Neuronal stem cell (in vitro differentiated cells): ENCODE measurements around the gene METTL27.

ENCODE experiments used
- DNase-seq: peaks from one replicate; pipeline ENCODE4 v3.0.0-alpha.2; 2013; ENCODE audit warnings: low spot score
- H2AFZ ChIP-seq: one replicate; pipeline ENCODE4 v1.6.1; 2013; ENCODE audit warnings: mild to moderate bottlenecking, low read length, inconsistent platforms
- H2AK5ac ChIP-seq: 2 replicates; pipeline ENCODE4 v1.6.1; 2013; ENCODE audit warnings: low read depth, mild to moderate bottlenecking, inconsistent platforms, low read length, moderate library complexity, mixed read lengths
- H2BK120ac ChIP-seq: 2 replicates; pipeline ENCODE4 v1.6.1; 2013; ENCODE audit warnings: low read depth, mild to moderate bottlenecking, inconsistent platforms, low read length, moderate library complexity, mixed read lengths
- H2BK12ac ChIP-seq: one replicate; pipeline ENCODE4 v1.6.1; 2013; ENCODE audit warnings: low read length, inconsistent platforms
- H2BK15ac ChIP-seq: 2 replicates; pipeline ENCODE4 v1.6.1; 2013; ENCODE audit warnings: mild to moderate bottlenecking, low read length, inconsistent platforms, mixed read lengths
- H2BK5ac ChIP-seq: one replicate; pipeline ENCODE4 v1.6.1; 2013; ENCODE audit warnings: inconsistent platforms, mild to moderate bottlenecking, low read length, moderate library complexity
- H3K14ac ChIP-seq: one replicate; pipeline ENCODE4 v1.6.1; 2013; ENCODE audit warnings: low read length, inconsistent platforms
- H3K18ac ChIP-seq: 2 replicates; pipeline ENCODE4 v1.6.1; 2013; ENCODE audit warnings: low read length, inconsistent platforms
- H3K23ac ChIP-seq: 2 replicates; pipeline ENCODE4 v1.6.1; 2013; ENCODE audit warnings: low read depth, mild to moderate bottlenecking, mixed read lengths, low read length, inconsistent platforms; ENCODE audit not compliant: poor library complexity
- H3K27ac ChIP-seq: replicated peaks from 3 replicates; pipeline ENCODE4 v1.5.1; 2013; ENCODE audit warnings: low read length, inconsistent platforms
- H3K27me3 ChIP-seq, 3 experiments: 2 replicates each; pipeline ENCODE4 v1.6.1; 2013; ENCODE audit warnings: low read length in 3 of 3, mild to moderate bottlenecking in 2 of 3, inconsistent platforms in 1 of 3, low read depth in 1 of 3, mixed read lengths in 1 of 3, moderate library complexity in 1 of 3; ENCODE audit not compliant: control insufficient read depth in 3 of 3, insufficient read depth in 3 of 3
- H3K36me3 ChIP-seq, 2 donors: replicated peaks in 1 of 2; 2 replicates each; pipeline ENCODE4 v1.6.1; 2013; ENCODE audit warnings: low read length in 2 of 2; ENCODE audit not compliant: control insufficient read depth in 2 of 2, insufficient read depth in 2 of 2
- H3K4ac ChIP-seq: 2 replicates; pipeline ENCODE4 v1.6.1; 2013; ENCODE audit warnings: inconsistent platforms, mild to moderate bottlenecking, low read length, moderate library complexity
- H3K4me1 ChIP-seq, 2 donors: 1 replicate in 1 of 2; 2 replicates in 1 of 2; pipeline ENCODE4 v1.6.1; 2013; ENCODE audit warnings: low read length in 2 of 2, low read depth in 1 of 2; ENCODE audit not compliant: control insufficient read depth in 2 of 2, insufficient read depth in 1 of 2
- H3K4me2 ChIP-seq: one replicate; pipeline ENCODE4 v1.6.1; 2013; ENCODE audit warnings: mild to moderate bottlenecking, low read length, inconsistent platforms; ENCODE audit not compliant: insufficient read depth, poor library complexity, severe bottlenecking
- H3K4me3 ChIP-seq, 2 donors: 2 replicates each; pipeline ENCODE4 v1.5.1; 2013; ENCODE audit warnings: low read length in 2 of 2, mild to moderate bottlenecking in 2 of 2, inconsistent platforms in 1 of 2, moderate library complexity in 1 of 2
- H3K79me1 ChIP-seq: one replicate; pipeline ENCODE4 v1.6.1; 2013; ENCODE audit warnings: low read depth, mild to moderate bottlenecking, inconsistent platforms, low read length, moderate library complexity
- H3K9ac ChIP-seq: one replicate; pipeline ENCODE4 v1.6.1; 2013; ENCODE audit warnings: mild to moderate bottlenecking, low read depth, low read length, inconsistent platforms; ENCODE audit not compliant: poor library complexity
- H3K9me3 ChIP-seq, 2 donors: replicated peaks in 1 of 2; 2 replicates each; pipeline versions ENCODE3 to v1.6.1; 2013; ENCODE audit warnings: low read length in 2 of 2, mild to moderate bottlenecking in 2 of 2, inconsistent platforms in 1 of 2, low read depth in 1 of 2, mixed read lengths in 1 of 2, moderate library complexity in 1 of 2; ENCODE audit not compliant: control insufficient read depth in 2 of 2, insufficient read depth in 1 of 2
- H4K8ac ChIP-seq: one replicate; pipeline ENCODE4 v1.6.1; 2013; ENCODE audit warnings: low read depth, mild to moderate bottlenecking, inconsistent platforms, low read length, moderate library complexity
- H4K91ac ChIP-seq: one replicate; pipeline ENCODE4 v1.6.1; 2013; ENCODE audit warnings: low read length, low read depth, mild to moderate bottlenecking, inconsistent platforms; ENCODE audit not compliant: poor library complexity
- WGBS, 2 donors: extraction: QIAGEN DNeasy Blood & Tissue Kit; methylation state at CpG; one replicate each; pipeline ENCODE4 v1.1.7; 2013; ENCODE audit warnings: missing lambda C conversion rate in 2 of 2, mixed read lengths in 1 of 2; ENCODE audit not compliant: insufficient read length in 2 of 2, insufficient replicate concordance in 1 of 2; ENCODE audit errors: extremely low coverage in 2 of 2; 5-methylcytosine and 5-hydroxymethylcytosine counted together

The METTL27 gene

GRCh38 chr7:73833251-73833919 is 8.9 kb downstream of the METTL27 start:
- Histone ChIP-seq H2BK12ac (no peak overlapping the region), H4K8ac (no peak overlapping the region), H3K36me3 (no peaks in the 10 kb centered on the region), H3K79me1 (no peaks in the 10 kb centered on the region), H2BK15ac (no peak overlapping the region), H2BK5ac (no peak overlapping the region), H3K18ac (no peak overlapping the region), H3K4me1 (peaks cover 0 to 29% of the 10 kb centered on the region in 2 donors), H2AK5ac (no peak overlapping the region), H2BK120ac (no peak overlapping the region), H3K27ac (no peak overlapping the region), H3K4me2 (no peak overlapping the region), H3K4ac (no peak overlapping the region), H3K9ac (no peak overlapping the region), H4K91ac (no peak overlapping the region), H3K27me3 (peaks cover 0 to 10% (median 0%) of the 10 kb centered on the region in 3 experiments), H3K23ac (no peak overlapping the region), H3K14ac (no peak overlapping the region), H3K4me3 (no peak overlapping the region), H3K9me3 (peaks cover 0 to 5% of the 10 kb centered on the region in 2 donors), H2AFZ (no peak overlapping the region)
- DNase-seq: no peak
- WGBS, 2 donors: no CpG with 5 or more reads among the region's 13 CpGs

GRCh38 chr7:73832806-73833205 is 9.5 kb downstream of the METTL27 start:
- Histone ChIP-seq H2AFZ (no peak overlapping the region), H3K79me1 (no peaks in the 10 kb centered on the region), H3K9ac (no peak overlapping the region), H2AK5ac (no peak overlapping the region), H3K4me1 (peaks cover under 1 to 30% of the 10 kb centered on the region in 2 donors), H4K91ac (no peak overlapping the region), H3K23ac (no peak overlapping the region), H3K27me3 (peaks cover 0 to 10% (median under 1%) of the 10 kb centered on the region in 3 experiments), H4K8ac (no peak overlapping the region), H3K4me2 (no peak overlapping the region), H3K27ac (no peak overlapping the region), H3K14ac (no peak overlapping the region), H2BK12ac (no peak overlapping the region), H3K4me3 (no peak overlapping the region), H2BK120ac (no peak overlapping the region), H2BK5ac (no peak overlapping the region), H3K4ac (no peak overlapping the region), H2BK15ac (no peak overlapping the region), H3K36me3 (no peaks in the 10 kb centered on the region), H3K18ac (no peak overlapping the region), H3K9me3 (peaks cover 0 to 5% of the 10 kb centered on the region in 2 donors)
- no CpG with 5 or more reads among the region's 13 CpGs for WGBS, 2 donors
- DNase-seq: no peak

DNA sequence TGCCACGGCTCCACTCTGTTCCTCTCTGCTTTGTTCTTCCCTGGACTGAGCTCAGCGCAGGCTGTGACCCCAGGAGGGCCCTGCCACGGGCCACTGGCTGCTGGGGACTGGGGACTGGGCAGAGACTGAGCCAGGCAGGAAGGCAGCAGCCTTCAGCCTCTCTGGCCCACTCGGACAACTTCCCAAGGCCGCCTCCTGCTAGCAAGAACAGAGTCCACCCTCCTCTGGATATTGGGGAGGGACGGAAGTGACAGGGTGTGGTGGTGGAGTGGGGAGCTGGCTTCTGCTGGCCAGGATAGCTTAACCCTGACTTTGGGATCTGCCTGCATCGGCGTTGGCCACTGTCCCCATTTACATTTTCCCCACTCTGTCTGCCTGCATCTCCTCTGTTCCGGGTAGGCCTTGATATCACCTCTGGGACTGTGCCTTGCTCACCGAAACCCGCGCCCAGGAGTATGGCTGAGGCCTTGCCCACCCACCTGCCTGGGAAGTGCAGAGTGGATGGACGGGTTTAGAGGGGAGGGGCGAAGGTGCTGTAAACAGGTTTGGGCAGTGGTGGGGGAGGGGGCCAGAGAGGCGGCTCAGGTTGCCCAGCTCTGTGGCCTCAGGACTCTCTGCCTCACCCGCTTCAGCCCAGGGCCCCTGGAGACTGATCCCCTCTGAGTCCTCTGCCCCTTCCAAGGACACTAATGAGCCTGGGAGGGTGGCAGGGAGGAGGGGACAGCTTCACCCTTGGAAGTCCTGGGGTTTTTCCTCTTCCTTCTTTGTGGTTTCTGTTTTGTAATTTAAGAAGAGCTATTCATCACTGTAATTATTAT is 10.3 kb downstream of the METTL27 start:
- Histone ChIP-seq H3K14ac (no peak overlapping the region), H3K9me3 (peaks cover 0 to 5% of the 10 kb centered on the region in 2 donors), H3K4ac (no peak overlapping the region), H3K36me3 (no peaks in the 10 kb centered on the region), H3K18ac (peak overlapping the region; percentile 97), H3K4me2 (peak overlapping the region; percentile 77), H3K79me1 (no peaks in the 10 kb centered on the region), H2BK12ac (no peak overlapping the region), H3K27me3 (peaks cover 0 to 10% (median 5%) of the 10 kb centered on the region in 3 experiments), H2BK5ac (no peak overlapping the region), H3K4me1 (peaks cover 2 to 35% of the 10 kb centered on the region in 2 donors), H2AK5ac (peak overlapping the region; percentile 100), H2BK15ac (peak overlapping the region; percentile 32), H3K23ac (peak overlapping the region; percentile 37), H4K91ac (no peak overlapping the region), H2BK120ac (no peak overlapping the region), H3K27ac (no peak overlapping the region), H4K8ac (no peak overlapping the region), H3K4me3 (peak overlapping the region in 1 of 2 donors; percentile 41), H3K9ac (peak overlapping the region; percentile 87), H2AFZ (peak overlapping the region; percentile 60)
- no CpG with 5 or more reads among the region's 16 CpGs for WGBS, 2 donors
- DNase-seq: no peak

DNA sequence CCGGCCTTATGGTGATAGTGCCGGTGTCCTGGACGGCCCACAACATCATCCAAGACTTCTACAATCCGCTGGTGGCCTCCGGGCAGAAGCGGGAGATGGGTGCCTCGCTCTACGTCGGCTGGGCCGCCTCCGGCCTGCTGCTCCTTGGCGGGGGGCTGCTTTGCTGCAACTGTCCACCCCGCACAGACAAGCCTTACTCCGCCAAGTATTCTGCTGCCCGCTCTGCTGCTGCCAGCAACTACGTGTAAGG is 10.8 kb downstream of the METTL27 start:
- Histone ChIP-seq H3K27ac (no peak overlapping the region), H2BK5ac (no peak overlapping the region), H3K36me3 (no peaks in the 10 kb centered on the region), H3K4ac (no peak overlapping the region), H2AK5ac (peak overlapping the region; percentile 100), H3K9me3 (peaks cover 0 to 5% of the 10 kb centered on the region in 2 donors), H2BK12ac (peak overlapping the region; percentile 3), H3K27me3 (peaks cover 0 to 10% (median 5%) of the 10 kb centered on the region in 3 experiments), H2AFZ (peak overlapping the region; percentile 60), H4K8ac (peak overlapping the region; percentile 70), H3K9ac (peak overlapping the region; percentile 87), H2BK120ac (peak overlapping the region; percentile 44), H2BK15ac (peak overlapping the region; percentile 99), H3K4me1 (peaks cover 2 to 35% of the 10 kb centered on the region in 2 donors), H3K23ac (peak overlapping the region; percentile 32), H4K91ac (no peak overlapping the region), H3K4me2 (peak overlapping the region; percentile 77), H3K14ac (peak overlapping the region; percentile 94), H3K79me1 (no peaks in the 10 kb centered on the region), H3K18ac (peak overlapping the region; percentile 97), H3K4me3 (peak overlapping the region in 1 of 2 donors; percentile 41)
- no CpG with 5 or more reads among the region's 16 CpGs for WGBS, 2 donors
- no peak for DNase-seq
